Upper lobe of left lung (tissue), 4 donors: ENCODE data around the gene DUT.

Source experiments
- EP300 ChIP-seq, 4 donors: sonication (generic); formaldehyde crosslinking; IDR thresholded peaks; one replicate each; pipeline ENCODE4 v1.5.1; 2017; ENCODE audit warnings: antibody characterized with exemption in 4 of 4, control low read depth in 2 of 4
- POLR2A ChIP-seq, 4 donors: fragments of 450-650 bp; IDR thresholded peaks; one replicate each; pipeline ENCODE4 v1.5.1; 2016 to 2017; ENCODE audit warnings: antibody characterized with exemption in 4 of 4, mild to moderate bottlenecking in 2 of 4
- POLR2AphosphoS5 ChIP-seq, 2 donors: sonication (generic); formaldehyde crosslinking; IDR thresholded peaks; one replicate each; pipeline ENCODE4 v1.5.1; 2017; ENCODE audit warnings: antibody characterized with exemption in 2 of 2
- TF ChIP-seq, protein P1 (sequence below), 6 experiments: fragments of 450-650 bp in 4 of 6; fragments of 200-600 bp in 2 of 6; sonication (generic) in 2 of 6; IDR thresholded peaks; one replicate each; pipeline ENCODE4 v1.5.1; 2016 to 2019; ENCODE audit warnings: antibody characterized with exemption in 6 of 6

DNA sequence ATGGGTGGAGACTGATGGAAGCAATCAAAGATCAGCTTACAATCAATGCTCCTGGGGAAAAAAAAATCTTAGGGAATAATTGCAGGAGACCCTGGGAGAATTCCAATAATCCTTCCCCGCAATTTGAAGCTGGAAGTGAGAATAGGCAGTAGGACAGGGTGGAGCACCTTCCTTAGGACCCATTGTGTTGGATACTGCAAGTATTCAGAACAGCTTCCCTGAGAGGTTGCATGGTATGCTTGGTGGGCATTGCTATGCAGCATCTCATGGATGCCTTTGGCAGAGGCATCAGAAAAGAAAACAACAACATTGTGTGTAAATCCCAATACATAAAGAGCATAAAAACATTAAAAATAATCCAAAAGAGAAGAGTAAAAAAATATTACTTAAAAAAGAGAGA lies 24.6 kb upstream of the DUT start:
- TF ChIP-seq POLR2AphosphoS5 (IDR thresholded peaks at IDR 0.05), result no peak
- TF ChIP-seq, protein P1, sequence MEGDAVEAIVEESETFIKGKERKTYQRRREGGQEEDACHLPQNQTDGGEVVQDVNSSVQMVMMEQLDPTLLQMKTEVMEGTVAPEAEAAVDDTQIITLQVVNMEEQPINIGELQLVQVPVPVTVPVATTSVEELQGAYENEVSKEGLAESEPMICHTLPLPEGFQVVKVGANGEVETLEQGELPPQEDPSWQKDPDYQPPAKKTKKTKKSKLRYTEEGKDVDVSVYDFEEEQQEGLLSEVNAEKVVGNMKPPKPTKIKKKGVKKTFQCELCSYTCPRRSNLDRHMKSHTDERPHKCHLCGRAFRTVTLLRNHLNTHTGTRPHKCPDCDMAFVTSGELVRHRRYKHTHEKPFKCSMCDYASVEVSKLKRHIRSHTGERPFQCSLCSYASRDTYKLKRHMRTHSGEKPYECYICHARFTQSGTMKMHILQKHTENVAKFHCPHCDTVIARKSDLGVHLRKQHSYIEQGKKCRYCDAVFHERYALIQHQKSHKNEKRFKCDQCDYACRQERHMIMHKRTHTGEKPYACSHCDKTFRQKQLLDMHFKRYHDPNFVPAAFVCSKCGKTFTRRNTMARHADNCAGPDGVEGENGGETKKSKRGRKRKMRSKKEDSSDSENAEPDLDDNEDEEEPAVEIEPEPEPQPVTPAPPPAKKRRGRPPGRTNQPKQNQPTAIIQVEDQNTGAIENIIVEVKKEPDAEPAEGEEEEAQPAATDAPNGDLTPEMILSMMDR (IDR thresholded peaks at IDR 0.05), result no peak
- TF ChIP-seq POLR2A (IDR thresholded peaks at IDR 0.05), result no peak
- no peak for TF ChIP-seq EP300 (IDR thresholded peaks at IDR 0.05)
